K562 (cell line): ENCODE results near the gene PSMD2. TPM values are rescaled to one million over a fixed set of nuclear protein-coding genes. Genes with fewer than 3 reads are reported as not detected.

Experiments used
- ATAC-seq: fragments of 200-7000 bp; cut with Tn5 transposase; 3 replicates; pipeline ENCODE4 v1.9.1; 2020; ENCODE audit warnings: moderate library complexity
- BruUV-seq: library from RNA; stranded (reverse); fragments of 400-500 nt; replicated peaks from 2 replicates; lab custom pipeline; 2021; lab: Mats Ljungman, UMichigan
- CTCF ChIA-PET: fragments of 300-600 bp; formaldehyde crosslinking; extraction: SDS; loops from one replicate; lab custom pipeline; 2021; ENCODE audit warnings: low intra/inter-chr PET ratio; lab: Yijun Ruan, JAX
- POLR2A ChIA-PET: fragments of 300-600, 350-650 bp; sonication (Branson Sonifier 250); formaldehyde crosslinking; extraction: SDS; loops from one replicate; lab custom pipeline; 2021; ENCODE audit warnings: antibody characterized with exemption, inconsistent platforms; lab: Yijun Ruan, JAX
- DNase-seq, 4 experiments: peaks; one replicate each; pipeline versions ENCODE4 v3.0.0 to v3.0.0-alpha.2; 2011 to 2018; ENCODE audit warnings: low spot score in 3 of 4, mixed read lengths in 3 of 4; ENCODE audit errors: extremely low read depth in 1 of 4
- FAIRE-seq: peaks from 2 replicates; lab custom pipeline; 2011; peaks lifted over from hg19 to GRCh38; lab: Jason Lieb, UNC
- H2AFZ ChIP-seq: 2 replicates; pipeline ENCODE4 v1.6.0; 2011; ENCODE audit warnings: low read depth, low read length, control low read depth, inconsistent platforms
- H3K27ac ChIP-seq: fragments of 200-600 bp; 3 replicates; pipeline ENCODE4 v1.8.0; 2011; ENCODE audit warnings: low read depth, mild to moderate bottlenecking, control low read depth, inconsistent platforms, low read length, moderate library complexity, mixed read lengths; ENCODE audit errors: extremely low read depth
- H3K27me3 ChIP-seq, 2 experiments: fragments of 300-600 bp in 1 of 2; 2 replicates in 1 of 2; 3 replicates in 1 of 2; pipeline versions ENCODE4 v1.6.0 to v1.8.0; 2011; ENCODE audit warnings: inconsistent platforms in 2 of 2, low read length in 2 of 2, mild to moderate bottlenecking in 1 of 2, mixed read lengths in 1 of 2, moderate library complexity in 1 of 2; ENCODE audit not compliant: control insufficient read depth in 2 of 2, insufficient read depth in 2 of 2
- H3K36me3 ChIP-seq: fragments of 300-600 bp; 3 replicates; pipeline ENCODE4 v1.8.0; 2011; ENCODE audit warnings: mild to moderate bottlenecking, low read length, inconsistent platforms; ENCODE audit not compliant: control insufficient read depth, insufficient read depth
- H3K4me1 ChIP-seq, 2 experiments: fragments of 200-600 bp in 1 of 2; replicated peaks in 1 of 2; 2 replicates in 1 of 2; 3 replicates in 1 of 2; pipeline versions ENCODE4 v1.5.1 to v1.8.0; 2011; ENCODE audit warnings: inconsistent platforms in 2 of 2, low read length in 2 of 2, mild to moderate bottlenecking in 1 of 2, mixed read lengths in 1 of 2, moderate library complexity in 1 of 2; ENCODE audit not compliant: control insufficient read depth in 2 of 2, insufficient read depth in 2 of 2
- H3K4me2 ChIP-seq: 2 replicates; pipeline ENCODE4 v1.6.1; 2011; ENCODE audit warnings: low read length, control low read depth, inconsistent platforms, mixed read lengths; ENCODE audit not compliant: insufficient read depth
- H3K4me3 ChIP-seq: fragments of 200-600 bp; sonication (generic), shearing (Covaris generic); 2 replicates; pipeline ENCODE4 v1.5.1; 2016; ENCODE audit warnings: control low read depth, inconsistent platforms
- H3K79me2 ChIP-seq: fragments of 200-600 bp; 3 replicates; pipeline ENCODE4 v1.8.0; 2011; ENCODE audit warnings: low read length, inconsistent platforms; ENCODE audit not compliant: control insufficient read depth, insufficient read depth
- H3K9ac ChIP-seq, 2 experiments: 2 replicates each; pipeline versions ENCODE4 v1.6.0 to v1.6.1; 2011; ENCODE audit warnings: low read depth in 2 of 2, low read length in 2 of 2, control low read depth in 1 of 2, inconsistent platforms in 1 of 2, mild to moderate bottlenecking in 1 of 2, mixed read lengths in 1 of 2; ENCODE audit not compliant: insufficient read depth in 1 of 2
- H3K9me1 ChIP-seq: one replicate; pipeline ENCODE4 v1.6.0; 2011; ENCODE audit warnings: inconsistent platforms, mild to moderate bottlenecking, low read length, moderate library complexity; ENCODE audit not compliant: control insufficient read depth, insufficient read depth
- H3K9me3 ChIP-seq: replicated peaks from 2 replicates; pipeline ENCODE4 v1.5.1; 2011; ENCODE audit warnings: low read depth, low read length, inconsistent platforms; ENCODE audit not compliant: control insufficient read depth, insufficient read depth
- H4K20me1 ChIP-seq: replicated peaks from 2 replicates; pipeline ENCODE4 v1.6.1; 2011; ENCODE audit warnings: low read length, inconsistent platforms, mixed read lengths; ENCODE audit not compliant: control insufficient read depth, insufficient read depth
- FOXP1 ChIP-seq: sonication (generic); formaldehyde crosslinking; IDR thresholded peaks from 2 replicates; pipeline ENCODE4 v1.8.0; 2022; ENCODE audit warnings: mild to moderate bottlenecking, missing genetic modification reagents
- JUND ChIP-seq, 2 experiments: IDR thresholded peaks; 2 replicates in 1 of 2; 3 replicates in 1 of 2; pipeline ENCODE4 v1.6.1; 2011; ENCODE audit warnings: borderline replicate concordance in 2 of 2, low read depth in 2 of 2, low read length in 2 of 2, improper control_type of control experiment in 1 of 2, missing biosample characterization in 1 of 2, missing genetic modification characterization in 1 of 2, missing genetic modification reagents in 1 of 2
- NFIC ChIP-seq: fragments of 450-650 bp; IDR thresholded peaks from 2 replicates; pipeline ENCODE4 v1.6.1; 2017; ENCODE audit warnings: mild to moderate bottlenecking, inconsistent platforms
- WGBS: fragments of 100-300 bp; shearing (Covaris generic); methylation state at CpG from one replicate; pipeline ENCODE4 v1.1.6; 2016; ENCODE audit warnings: low coverage, mixed read lengths; ENCODE audit not compliant: insufficient coverage; ENCODE audit errors: missing lambda C conversion rate; 5-methylcytosine and 5-hydroxymethylcytosine counted together
- in situ Hi-C: fragments of 300-500 bp; cut with MboI; formaldehyde crosslinking; loops from 4 replicates; pipeline ENCODE4 v1.15.0; 2018; ENCODE audit warnings: inconsistent platforms, mixed read lengths
- intact Hi-C: fragments of 100-400 bp; cut with micrococcal nuclease; formaldehyde crosslinking; loops from 2 replicates; pipeline ENCODE4 v1.14.2; 2022
- polyA plus RNA-seq, 8 experiments: library from polyadenylated mRNA; depleted of rRNA in 4 of 8; stranded (reverse) in 5 of 8; unstranded in 3 of 8; fragments of >200 nt; fragmentation: Nextera tagmentation in 2 of 8; fragmentation: Illumina TruSeq in 1 of 8; extraction: Ambion mirVana in 2 of 8; extraction: Trizol in 1 of 8; gene quantifications; 2 replicates each; pipeline versions ENCODE4 v1.2.1 to v1.2.3, GENCODE V29; 2011 to 2014; ENCODE audit warnings: inconsistent platforms in 1 of 8, missing spikeins in 1 of 8
- total RNA-seq, 7 experiments: library from RNA; depleted of rRNA in 6 of 7; stranded (reverse); fragments of >200 nt in 6 of 7; fragmentation: Illumina TruSeq in 2 of 7; extraction: Trizol in 2 of 7; gene quantifications; 2 replicates each; pipeline versions ENCODE4 v1.2.1 to v1.2.3, GENCODE V29; 2011 to 2021; ENCODE audit warnings: low replicate concordance in 1 of 7

Gene PSMD2
- total and polyA plus RNA-seq, 9 of the 15 experiments (the other 6 are each of a cell fraction or from before 2014, with no cell fraction given): 152 to 484 (median 295) TPM

DNA sequence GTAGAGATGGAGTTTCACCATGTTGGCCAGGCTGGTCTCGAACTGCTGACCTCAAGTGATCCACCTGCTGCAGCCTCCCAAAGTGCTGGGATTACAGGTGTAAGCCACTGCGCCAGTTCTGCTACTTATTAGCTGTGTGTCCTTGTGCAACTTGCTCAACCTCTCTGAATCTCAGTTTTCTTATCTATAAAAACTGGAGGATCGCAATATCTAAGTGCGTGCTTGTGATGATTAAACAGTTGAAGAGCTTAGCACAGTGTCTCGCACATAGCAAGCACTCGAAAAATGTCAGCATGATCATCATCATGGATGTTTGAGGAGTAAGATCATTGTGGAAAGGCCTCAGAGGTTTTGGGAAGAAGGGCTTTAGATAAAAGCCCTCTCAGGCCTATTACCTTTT, 51.6 kb downstream of the PSMD2 start (continued):
- TF ChIP-seq JUND (IDR thresholded peaks at IDR 0.05; ENCODE audit: borderline replicate concordance, low read depth, low read length) (no peak), JUND (tag; IDR thresholded peaks at IDR 0.05; ENCODE audit: borderline replicate concordance, low read depth, low read length) (no peak)
- TF ChIP-seq, all 486 proteins: peak for 9

- Histone ChIP-seq H4K20me1 (no peaks in the 10 kb centered on the region), H3K4me3 (no peak overlapping the region), H3K9ac (peak overlapping the region in 1 of 2 experiments; percentile 85; a peak in 1 of 4 replicates), H3K27ac (no peak overlapping the region), H3K9me1 (peaks cover 2% of the 10 kb centered on the region), H3K27me3 (no peaks in the 10 kb centered on the region), H3K79me2 (peaks cover 2% of the 10 kb centered on the region; the same call in 2 of the 3 replicates), H3K36me3 (peaks cover 71% of the 10 kb centered on the region; the same call in 2 of the 3 replicates), H3K4me1 (peaks cover 46 to 69% of the 10 kb centered on the region in 2 experiments), H3K4me2 (no peak overlapping the region), H2AFZ (no peak overlapping the region), H3K9me3 (no peaks in the 10 kb centered on the region)
- CTCF ChIA-PET: interaction anchor here (0.6 kb wide), 1 partner anchor 416 kb away, joined by 3 read pairs; no protein-coding TSS in a partner anchor
- in situ Hi-C loops: no loop called here
- no TSS peak for BruUV-seq
- peak; percentile 37 for TF ChIP-seq NFIC
- no peak for TF ChIP-seq FOXP1 (CRISPR knock-in tag)
- FAIRE-seq (no peak), ATAC-seq (no peak), DNase-seq (no peak)
- 27% methylated on average over 9 of the region's 9 CpGs for WGBS
- POLR2A ChIA-PET: interaction anchor here (0.7 to 2.0 kb wide), 4 partner anchors 9 to 20 kb away, joined by 3 to 6 read pairs (median 4); no protein-coding TSS in a partner anchor
- intact Hi-C loops: no loop called here
Measured at GRCh38 chr3:184351511-184352148, 52.6 kb downstream of the PSMD2 start.
